ENCODE results near the gene ZNF473. TPM values are rescaled to one million over a fixed set of nuclear protein-coding genes. Genes with fewer than 3 reads are reported as not detected.

ZNF473 gene
- total RNA-seq (8.2 TPM), polyA plus RNA-seq (ENCODE audit: insufficient read depth in 1 of 8, insufficient read length in 8 of 8, low replicate concordance in 1 of 8) (1 to 10 TPM; 5.4 to 8.6 (median 7.1) TPM)
- long read RNA-seq, donor 1, full-length matches to known transcripts, result 2 of 2 reads
- long read RNA-seq, donor 1, partial matches to known transcripts, result 0 of 2 reads
- long read RNA-seq, donor 1, other reads (novel, unspliced or antisense), result 0 of 2 reads
- long read RNA-seq, donor 2, result 0 reads
- long read RNA-seq, donor 3, full-length matches to known transcripts, result 3 of 3 reads
- long read RNA-seq, donor 3, partial matches to known transcripts, result 0 of 3 reads
- long read RNA-seq, donor 3, other reads (novel, unspliced or antisense), result 0 of 3 reads
- long read RNA-seq, donor 4, full-length matches to known transcripts, result 1 of 1 reads
- long read RNA-seq, donor 4, partial matches to known transcripts, result 0 of 1 reads
- long read RNA-seq, donor 4, other reads (novel, unspliced or antisense), result 0 of 1 reads
- long read RNA-seq, donor 5, full-length matches to known transcripts, result 7 of 7 reads
- long read RNA-seq, donor 5, partial matches to known transcripts, result 0 of 7 reads
- long read RNA-seq, donor 5, other reads (novel, unspliced or antisense), result 0 of 7 reads
- long read RNA-seq, donor 6, full-length matches to known transcripts, result 5 of 5 reads
- long read RNA-seq, donor 6, partial matches to known transcripts, result 0 of 5 reads
- long read RNA-seq, donor 6, other reads (novel, unspliced or antisense), result 0 of 5 reads
- long read RNA-seq, donor 7, full-length matches to known transcripts, result 3 of 3 reads
- long read RNA-seq, donor 7, partial matches to known transcripts, result 0 of 3 reads
- long read RNA-seq, donor 7, other reads (novel, unspliced or antisense), result 0 of 3 reads
- long read RNA-seq, donor 8, full-length matches to known transcripts, result 2 of 2 reads
- long read RNA-seq, donor 8, partial matches to known transcripts, result 0 of 2 reads
- long read RNA-seq, donor 8, other reads (novel, unspliced or antisense), result 0 of 2 reads
- long read RNA-seq, donor 9, partial matches to known transcripts, result 0 of 2 reads
- long read RNA-seq, donor 9, other reads (novel, unspliced or antisense), result 0 of 2 reads
- long read RNA-seq, donor 10, full-length matches to known transcripts, result 3 of 3 reads
- long read RNA-seq, donor 10, partial matches to known transcripts, result 0 of 3 reads
- long read RNA-seq, donor 10, other reads (novel, unspliced or antisense), result 0 of 3 reads
- long read RNA-seq, donor 11, full-length matches to known transcripts, result 2 of 2 reads
- long read RNA-seq, donor 11, partial matches to known transcripts, result 0 of 2 reads
- long read RNA-seq, donor 11, other reads (novel, unspliced or antisense), result 0 of 2 reads

GRCh38 chr19:50025794-50026549 is at the start of gene ZNF473:
Gene ZNF473, plus strand, starts transcription at chr19:50026005. Its CDS starts 5,078 bp downstream, at chr19:50031083.
- H3K27me3 ChIP-seq (ENCODE audit: control insufficient read depth, insufficient read depth, low read length), result no peaks in the 10 kb centered on the region
- peak; percentile 99 for DNase-seq
- peaks cover 15% of the 10 kb centered on the region for H3K4me1 ChIP-seq (ENCODE audit: control insufficient read depth, insufficient read depth, low read length)
- under 1% methylated on average over 31 of the region's 45 CpGs for WGBS (ENCODE audit: insufficient coverage)
- peaks cover 15% of the 10 kb centered on the region for H3K36me3 ChIP-seq (ENCODE audit: control insufficient read depth, insufficient read depth, low read length)
- H3K27ac ChIP-seq (ENCODE audit: low read length), result peak within 1 kb of the TSS; percentile 93
- no peaks in the 10 kb centered on the region for H3K9me3 ChIP-seq (replicated peaks; ENCODE audit: control insufficient read depth, low read depth, low read length)
- peak within 1 kb of the TSS; percentile 87 for H3K4me3 ChIP-seq (ENCODE audit: low read length)

- DNase-seq, result no peak
- Histone ChIP-seq H3K27ac (ENCODE audit: low read length) (no peak overlapping the region), H3K27me3 (ENCODE audit: control insufficient read depth, insufficient read depth, low read length) (no peaks in the 10 kb centered on the region), H3K36me3 (ENCODE audit: control insufficient read depth, insufficient read depth, low read length) (peaks cover 39% of the 10 kb centered on the region), H3K9me3 (replicated peaks; ENCODE audit: control insufficient read depth, low read depth, low read length) (no peaks in the 10 kb centered on the region), H3K4me3 (ENCODE audit: low read length) (no peak overlapping the region), H3K4me1 (ENCODE audit: control insufficient read depth, insufficient read depth, low read length) (no peaks in the 10 kb centered on the region)
- whole genome bisulfite sequencing (ENCODE audit: insufficient coverage), result 51% methylated on average over 2 of the region's 3 CpGs
Measured at GRCh38 chr19:49976496-49976895, 49.3 kb upstream of the ZNF473 start.

GRCh38 chr19:49977076-49977475 is 48.7 kb upstream of the ZNF473 start:
- peaks cover 40% of the 10 kb centered on the region for H3K36me3 ChIP-seq (ENCODE audit: control insufficient read depth, insufficient read depth, low read length)
- H3K27ac ChIP-seq (ENCODE audit: low read length), result no peak overlapping the region
- no peaks in the 10 kb centered on the region for H3K4me1 ChIP-seq (ENCODE audit: control insufficient read depth, insufficient read depth, low read length)
- no peaks in the 10 kb centered on the region for H3K27me3 ChIP-seq (ENCODE audit: control insufficient read depth, insufficient read depth, low read length)
- 86% methylated on average over 12 of the region's 13 CpGs for WGBS (ENCODE audit: insufficient coverage)
- H3K9me3 ChIP-seq (replicated peaks; ENCODE audit: control insufficient read depth, low read depth, low read length), result no peaks in the 10 kb centered on the region
- no peak overlapping the region for H3K4me3 ChIP-seq (ENCODE audit: low read length)
- no peak for DNase-seq

GRCh38 chr19:49977881-49978280 is 47.9 kb upstream of the ZNF473 start:
- no peak overlapping the region for H3K4me3 ChIP-seq (ENCODE audit: low read length)

GRCh38 chr19:49978324-49978723 is 47.5 kb upstream of the ZNF473 start:
- no peaks in the 10 kb centered on the region for H3K9me3 ChIP-seq (replicated peaks; ENCODE audit: control insufficient read depth, low read depth, low read length)
- no peak overlapping the region for H3K27ac ChIP-seq (ENCODE audit: low read length)
- H3K27me3 ChIP-seq (ENCODE audit: control insufficient read depth, insufficient read depth, low read length), result no peaks in the 10 kb centered on the region
- peaks cover 46% of the 10 kb centered on the region for H3K36me3 ChIP-seq (ENCODE audit: control insufficient read depth, insufficient read depth, low read length)
- H3K4me3 ChIP-seq (ENCODE audit: low read length), result no peak overlapping the region
- DNase-seq, result no peak
- no peaks in the 10 kb centered on the region for H3K4me1 ChIP-seq (ENCODE audit: control insufficient read depth, insufficient read depth, low read length)
- WGBS (ENCODE audit: insufficient coverage), result 80% methylated on average over 10 of the region's 11 CpGs

More at GRCh38 chr19:49977881-49978280, 47.9 kb upstream of the ZNF473 start:
- Histone ChIP-seq H3K9me3 (replicated peaks; ENCODE audit: control insufficient read depth, low read depth, low read length) (no peaks in the 10 kb centered on the region), H3K27me3 (ENCODE audit: control insufficient read depth, insufficient read depth, low read length) (no peaks in the 10 kb centered on the region), H3K4me1 (ENCODE audit: control insufficient read depth, insufficient read depth, low read length) (no peaks in the 10 kb centered on the region), H3K27ac (ENCODE audit: low read length) (no peak overlapping the region), H3K36me3 (ENCODE audit: control insufficient read depth, insufficient read depth, low read length) (peaks cover 46% of the 10 kb centered on the region)
- DNase-seq, result no peak
- 76% methylated on average over 16 of the region's 18 CpGs for WGBS (ENCODE audit: insufficient coverage)

- 67% methylated on average over 12 of the region's 21 CpGs for WGBS (ENCODE audit: insufficient coverage)
- Histone ChIP-seq H3K27me3 (ENCODE audit: control insufficient read depth, insufficient read depth, low read length) (no peaks in the 10 kb centered on the region), H3K4me1 (ENCODE audit: control insufficient read depth, insufficient read depth, low read length) (no peaks in the 10 kb centered on the region), H3K4me3 (ENCODE audit: low read length) (no peak overlapping the region), H3K9me3 (replicated peaks; ENCODE audit: control insufficient read depth, low read depth, low read length) (no peaks in the 10 kb centered on the region), H3K36me3 (ENCODE audit: control insufficient read depth, insufficient read depth, low read length) (peaks cover 50% of the 10 kb centered on the region), H3K27ac (ENCODE audit: low read length) (no peak overlapping the region)
- no peak for DNase-seq
Measured at GRCh38 chr19:49981603-49982593, 43.9 kb upstream of the ZNF473 start.

- DNase-seq, result peak; percentile 54
- WGBS (ENCODE audit: insufficient coverage), result 20% methylated on average over 4 of the region's 10 CpGs
- H3K9me3 ChIP-seq (replicated peaks; ENCODE audit: control insufficient read depth, low read depth, low read length), result no peaks in the 10 kb centered on the region
- peaks cover 42% of the 10 kb centered on the region for H3K36me3 ChIP-seq (ENCODE audit: control insufficient read depth, insufficient read depth, low read length)
- no peak overlapping the region for H3K4me3 ChIP-seq (ENCODE audit: low read length)
- H3K4me1 ChIP-seq (ENCODE audit: control insufficient read depth, insufficient read depth, low read length), result no peaks in the 10 kb centered on the region
- H3K27ac ChIP-seq (ENCODE audit: low read length), result no peak overlapping the region
- H3K27me3 ChIP-seq (ENCODE audit: control insufficient read depth, insufficient read depth, low read length), result no peaks in the 10 kb centered on the region
Measured at GRCh38 chr19:49983645-49984229, 42.1 kb upstream of the ZNF473 start.

- no peak for DNase-seq
- Histone ChIP-seq H3K9me3 (replicated peaks; ENCODE audit: control insufficient read depth, low read depth, low read length) (no peaks in the 10 kb centered on the region), H3K4me1 (ENCODE audit: control insufficient read depth, insufficient read depth, low read length) (no peaks in the 10 kb centered on the region), H3K4me3 (ENCODE audit: low read length) (no peak overlapping the region), H3K36me3 (ENCODE audit: control insufficient read depth, insufficient read depth, low read length) (peaks cover 47% of the 10 kb centered on the region), H3K27me3 (ENCODE audit: control insufficient read depth, insufficient read depth, low read length) (no peaks in the 10 kb centered on the region), H3K27ac (ENCODE audit: low read length) (no peak overlapping the region)
- WGBS (ENCODE audit: insufficient coverage), result 84% methylated on average over 11 of the region's 11 CpGs
Measured at GRCh38 chr19:49984491-49984890, 41.3 kb upstream of the ZNF473 start.

All from muscle of leg (tissue), 16 donors.